GM12878 (cell line): ENCODE data around the gene AP3B2. TPM values are rescaled to one million over a fixed set of nuclear protein-coding genes. Genes with fewer than 3 reads are reported as not detected.
A peak's percentile ranks its signal among the peaks of the same experiment; 100 is the strongest.

ENCODE experiments used
- BCL11A ChIP-seq: IDR thresholded peaks from 2 replicates; pipeline ENCODE4 v1.6.1; 2011; ENCODE audit warnings: low read depth, low read length
- BCL3 ChIP-seq: IDR thresholded peaks from 2 replicates; pipeline ENCODE4 v1.6.1; 2011; ENCODE audit warnings: borderline replicate concordance, low read depth, mild to moderate bottlenecking, moderate library complexity, low read length; ENCODE audit not compliant: insufficient read depth, poor library complexity, severe bottlenecking
- BCLAF1 ChIP-seq: fragments of 450-650 bp; IDR thresholded peaks from 2 replicates; pipeline ENCODE4 v1.6.1; 2017; ENCODE audit warnings: antibody characterized with exemption, mild to moderate bottlenecking, moderate library complexity
- KAT2A ChIP-seq: conservative IDR thresholded peaks from 2 replicates; pipeline ENCODE4 v1.6.1; 2011; ENCODE audit warnings: low read depth, low read length; ENCODE audit not compliant: control insufficient read depth
- LARP7 ChIP-seq: fragments of 450-650 bp; IDR thresholded peaks from 2 replicates; pipeline ENCODE4 v1.6.1; 2017; ENCODE audit warnings: mild to moderate bottlenecking
- POU2F2 ChIP-seq: IDR thresholded peaks from 3 replicates; pipeline ENCODE4 v1.6.1; 2011; ENCODE audit warnings: low read depth, mild to moderate bottlenecking, low read length, borderline replicate concordance
- PRDM15 ChIP-seq: fragments of 450-650 bp; formaldehyde crosslinking; IDR thresholded peaks from 2 replicates; pipeline ENCODE4 v1.4.0; 2020; ENCODE audit warnings: mild to moderate bottlenecking, moderate library complexity
- SMC3 ChIP-seq: IDR thresholded peaks from 2 replicates; pipeline ENCODE4 v1.6.1; 2011; ENCODE audit warnings: low read length, improper control_type of control experiment, borderline replicate concordance
- SREBF2 ChIP-seq: IDR thresholded peaks from 2 replicates; pipeline ENCODE4 v1.6.1; 2012; ENCODE audit warnings: mild to moderate bottlenecking, low read length
- SUPT20H ChIP-seq: IDR thresholded peaks from 2 replicates; pipeline ENCODE4 v1.6.1; 2011; ENCODE audit warnings: low read depth, mild to moderate bottlenecking, low read length, moderate library complexity, borderline replicate concordance; ENCODE audit not compliant: control insufficient read depth
- TAF1 ChIP-seq: IDR thresholded peaks from 2 replicates; pipeline ENCODE4 v1.6.1; 2011; ENCODE audit warnings: mild to moderate bottlenecking, low read depth, low read length, borderline replicate concordance
- USF1 ChIP-seq: IDR thresholded peaks from 2 replicates; pipeline ENCODE4 v1.6.1; 2011; ENCODE audit warnings: borderline replicate concordance, low read depth, mild to moderate bottlenecking, moderate library complexity, mixed read lengths, low read length; ENCODE audit not compliant: insufficient read depth; ENCODE audit errors: extremely low read length
- ZBTB33 ChIP-seq: fragments of 450-650 bp; IDR thresholded peaks from 2 replicates; pipeline ENCODE4 v1.6.1; 2017; ENCODE audit warnings: mild to moderate bottlenecking
- ZNF207 ChIP-seq: fragments of 450-650 bp; IDR thresholded peaks from 2 replicates; pipeline ENCODE4 v1.6.1; 2014; ENCODE audit warnings: antibody characterized with exemption, mild to moderate bottlenecking, borderline replicate concordance
- polyA plus RNA-seq, 11 experiments: library from polyadenylated mRNA; depleted of rRNA in 4 of 11; unstranded in 6 of 11; stranded (reverse) in 5 of 11; fragments of >200 nt; fragmentation: Nextera tagmentation in 4 of 11; fragmentation: Illumina TruSeq in 1 of 11; extraction: Ambion mirVana in 4 of 11; extraction: Trizol in 1 of 11; gene quantifications; 1 replicate in 1 of 11; 2 replicates in 10 of 11; pipeline versions ENCODE4 v1.2.1 to v1.2.3, GENCODE V29; 2011 to 2016; ENCODE audit warnings: inconsistent platforms in 2 of 11, missing spikeins in 2 of 11, low read depth in 1 of 11
- total RNA-seq, 4 experiments: library from RNA; depleted of rRNA in 3 of 4; stranded (reverse); fragments of >200 nt in 3 of 4; fragmentation: Illumina TruSeq in 1 of 4; extraction: Trizol in 1 of 4; gene quantifications; 2 replicates each; pipeline versions ENCODE4 v1.2.1 to v1.2.3, GENCODE V29; 2013 to 2021
- TF ChIP-seq, protein P1 (sequence below): fragments of 450-650 bp; IDR thresholded peaks from 2 replicates; pipeline ENCODE4 v1.6.1; 2017; ENCODE audit warnings: mild to moderate bottlenecking, low read depth, inconsistent platforms; ENCODE audit not compliant: poor library complexity, severe bottlenecking

AP3B2 gene
- total and polyA plus RNA-seq, 10 of the 15 experiments (the other 5 are each of a cell fraction or from before 2014, with no cell fraction given): not detected

GRCh38 chr15:82709421-82710207 lies at the start of gene AP3B2 (continued):
- TF ChIP-seq ZBTB33: no peak
- no peak for TF ChIP-seq SUPT20H
- no peak for TF ChIP-seq POU2F2
- TF ChIP-seq BCL11A: no peak
- TF ChIP-seq USF1: no peak
- no peak for TF ChIP-seq SMC3
- no peak for TF ChIP-seq KAT2A
- TF ChIP-seq TAF1: no peak
- TF ChIP-seq BCL3: no peak
- TF ChIP-seq, protein P1, sequence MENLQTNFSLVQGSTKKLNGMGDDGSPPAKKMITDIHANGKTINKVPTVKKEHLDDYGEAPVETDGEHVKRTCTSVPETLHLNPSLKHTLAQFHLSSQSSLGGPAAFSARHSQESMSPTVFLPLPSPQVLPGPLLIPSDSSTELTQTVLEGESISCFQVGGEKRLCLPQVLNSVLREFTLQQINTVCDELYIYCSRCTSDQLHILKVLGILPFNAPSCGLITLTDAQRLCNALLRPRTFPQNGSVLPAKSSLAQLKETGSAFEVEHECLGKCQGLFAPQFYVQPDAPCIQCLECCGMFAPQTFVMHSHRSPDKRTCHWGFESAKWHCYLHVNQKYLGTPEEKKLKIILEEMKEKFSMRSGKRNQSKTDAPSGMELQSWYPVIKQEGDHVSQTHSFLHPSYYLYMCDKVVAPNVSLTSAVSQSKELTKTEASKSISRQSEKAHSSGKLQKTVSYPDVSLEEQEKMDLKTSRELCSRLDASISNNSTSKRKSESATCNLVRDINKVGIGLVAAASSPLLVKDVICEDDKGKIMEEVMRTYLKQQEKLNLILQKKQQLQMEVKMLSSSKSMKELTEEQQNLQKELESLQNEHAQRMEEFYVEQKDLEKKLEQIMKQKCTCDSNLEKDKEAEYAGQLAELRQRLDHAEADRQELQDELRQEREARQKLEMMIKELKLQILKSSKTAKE: no peak
- no peak for TF ChIP-seq PRDM15 (CRISPR knock-in tag)
- TF ChIP-seq ZNF207: no peak
- peak; percentile 82; the same call in 1 of the 2 replicates for TF ChIP-seq LARP7
- no peak for TF ChIP-seq BCLAF1
- no peak for TF ChIP-seq SREBF2
